ENCODE data around the gene OR2A5. TPM values are rescaled to one million over a fixed set of nuclear protein-coding genes. Genes with fewer than 3 reads are reported as not detected.

OR2A5 gene
- total RNA-seq, 1 experiment from 2014 or later: not detected

- no peak overlapping the region for H2AFZ ChIP-seq (ENCODE audit: low read depth, low read length, poor library complexity, severe bottlenecking)
- RAD21 ChIA-PET (ENCODE audit: low non-redundant PET in 1 of 2, low total read pairs in 2 of 2, uncharacterized antibody in 2 of 2, unreplicated experiment in 2 of 2): no interaction called here
- no peak for DNase-seq (ENCODE audit: low read depth, low spot score)
Observed at GRCh38 chr7:144035385-144035784, 13.4 kb upstream of the OR2A5 start.

More at GRCh38 chr7:144035385-144035784, 13.4 kb upstream of the OR2A5 start:
- no peaks in the 10 kb centered on the region for H3K27me3 ChIP-seq (ENCODE audit: insufficient read depth, low read length)
- H3K79me2 ChIP-seq (ENCODE audit: insufficient read depth, low read length): no peaks in the 10 kb centered on the region
- H3K4me1 ChIP-seq (ENCODE audit: control insufficient read depth in 1 of 2, insufficient read depth in 2 of 2, low read length in 2 of 2): no peaks in the 10 kb centered on the region
- H3K4me3 ChIP-seq (replicated peaks in 1 of 2; ENCODE audit: low read depth in 1 of 2, low read length in 2 of 2): no peak overlapping the region
- intact Hi-C loops (cut with micrococcal nuclease): no loop called here
- no peak for ATAC-seq
- ChIA-PET CTCF (no interaction called here), POLR2A (no interaction called here)
- no peaks in the 10 kb centered on the region for H3K9me3 ChIP-seq (ENCODE audit: control insufficient read depth in 1 of 2, insufficient read depth in 1 of 2, low read depth in 1 of 2, low read length in 2 of 2)
- BruUV-seq (replicated peaks): no TSS peak
- H4K20me1 ChIP-seq (ENCODE audit: insufficient read depth): no peaks in the 10 kb centered on the region
- H3K9me2 ChIP-seq (ENCODE audit: insufficient read depth): no peaks in the 10 kb centered on the region
- H3K36me3 ChIP-seq (ENCODE audit: control insufficient read depth in 1 of 2, insufficient read depth in 2 of 2, low read length in 2 of 2): no peaks in the 10 kb centered on the region
- no peak overlapping the region for H3K9ac ChIP-seq (ENCODE audit: low read length)
- no peak overlapping the region for H3K27ac ChIP-seq (ENCODE audit: low read depth, low read length)
- H3K4me2 ChIP-seq (ENCODE audit: low read length): no peak overlapping the region
- TF ChIP-seq RAD21 (IDR thresholded peaks at IDR 0.05; ENCODE audit: low read depth): no peak
- no peak for TF ChIP-seq YY1 (IDR thresholded peaks at IDR 0.05; ENCODE audit: extremely low read depth, insufficient replicate concordance, low read depth, low read length)
- no peak for TF ChIP-seq ZFX (IDR thresholded peaks at IDR 0.05)
- TF ChIP-seq EGR1 (IDR thresholded peaks at IDR 0.05; ENCODE audit: low read depth): no peak
- no peak for TF ChIP-seq MAX (IDR thresholded peaks at IDR 0.05)
- no peak for TF ChIP-seq ZBTB33 (IDR thresholded peaks at IDR 0.05; ENCODE audit: extremely low read depth, insufficient replicate concordance, low read length)
- TF ChIP-seq ZNF274 (IDR thresholded peaks at IDR 0.05; ENCODE audit: low read depth, low read length): no peak
- no peak for TF ChIP-seq SIN3A (IDR thresholded peaks at IDR 0.05; ENCODE audit: low read depth)
- TF ChIP-seq SRF (IDR thresholded peaks at IDR 0.05; ENCODE audit: low read depth): no peak
- TF ChIP-seq POLR2A (IDR thresholded peaks at IDR 0.05; ENCODE audit: borderline replicate concordance, extremely low read depth, insufficient read depth, insufficient read length): no peak
- no peak for TF ChIP-seq ATF3 (IDR thresholded peaks at IDR 0.05)
- TF ChIP-seq JUND (IDR thresholded peaks at IDR 0.05): no peak
- no peak for TF ChIP-seq SP1 (IDR thresholded peaks at IDR 0.05; ENCODE audit: low read depth)
- no peak for TF ChIP-seq REST (IDR thresholded peaks at IDR 0.05; ENCODE audit: low read depth)
- TF ChIP-seq EZH2 (IDR thresholded peaks at IDR 0.05): no peak
- TF ChIP-seq EZH2phosphoT487 (IDR thresholded peaks at IDR 0.05; ENCODE audit: borderline replicate concordance): no peak
- TF ChIP-seq CTCF (IDR thresholded peaks at IDR 0.05 in 2 of 3, conservative IDR thresholded peaks at IDR 0.05 in 1 of 3; ENCODE audit: borderline replicate concordance in 1 of 3, insufficient read depth in 1 of 3, low read depth in 2 of 3, low read length in 2 of 3): no peak

Data from HCT116 (cell line).